Activated T-cell treated with anti-CD3 and anti-CD28 coated beads, Interleukin-2, amount 50 U/mL, for 4 hours (primary cell): ENCODE data around the gene CELSR3. TPM values are rescaled to one million over a fixed set of nuclear protein-coding genes. Genes with fewer than 3 reads are reported as not detected.

ENCODE experiments used
- ATAC-seq, 2 donors: fragments of 200-7000 bp; cut with Tn5 transposase; one replicate each; pipeline ENCODE4 v1.10.0; 2021
- DNase-seq: peaks from one replicate; pipeline ENCODE4 v3.0.0-alpha.2; 2020
- H3K27me3 Mint-ChIP-seq: one replicate; pipeline ENCODE4 v1.8.0; 2021; ENCODE audit warnings: low read depth, mixed read lengths
- H3K36me3 Mint-ChIP-seq: one replicate; pipeline ENCODE4 v1.8.0; 2022; ENCODE audit warnings: mixed read lengths; ENCODE audit not compliant: insufficient read depth
- H3K4me1 Mint-ChIP-seq: one replicate; pipeline ENCODE4 v1.8.0; 2021; ENCODE audit warnings: low read depth, mixed read lengths
- H3K4me3 Mint-ChIP-seq: one replicate; pipeline ENCODE4 v1.8.0; 2021; ENCODE audit warnings: mild to moderate bottlenecking, moderate library complexity, mixed read lengths
- H3K9me3 Mint-ChIP-seq: one replicate; pipeline ENCODE4 v1.8.0; 2021; ENCODE audit warnings: mixed read lengths
- total RNA-seq, 3 donors: library from RNA; stranded (reverse); gene quantifications; one replicate each; pipeline ENCODE4 v1.2.1, GENCODE V29; 2021

CELSR3 gene
- total RNA-seq, 3 donors from 2014 or later = 11.0 to 15.0 (median 12.3) TPM

DNA sequence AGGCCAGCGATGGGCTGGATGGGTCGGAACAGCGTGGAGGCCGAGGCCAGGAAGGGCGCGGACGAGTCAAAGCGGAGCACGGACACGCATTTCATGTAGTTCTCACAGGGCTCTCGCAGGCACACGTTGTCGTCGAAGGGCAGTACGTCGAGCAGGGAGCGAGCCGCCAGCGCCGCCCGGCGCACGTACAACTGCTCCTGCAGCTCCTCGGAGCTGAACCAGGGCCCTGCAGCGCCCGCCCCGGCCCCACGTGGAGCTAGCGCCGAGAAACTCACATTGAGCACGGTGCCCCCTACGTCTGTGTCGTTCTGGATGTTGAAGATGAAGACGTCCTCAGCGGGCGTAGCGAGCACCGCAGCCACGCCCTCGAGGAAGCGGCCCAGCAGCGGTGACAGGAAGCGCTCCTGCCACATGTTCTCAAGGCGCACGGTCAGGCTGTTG, 5.8 kb downstream of the CELSR3 start:
- peak; percentile 22 for DNase-seq
- Mint-ChIP-seq H3K4me3 (peak overlapping the region; percentile 77), H3K9me3 (no peaks in the 10 kb centered on the region), H3K4me1 (peaks cover 14% of the 10 kb centered on the region), H3K27me3 (peaks cover 9% of the 10 kb centered on the region), H3K36me3 (no peaks in the 10 kb centered on the region)
- ATAC-seq = peak in 1 of 2 donors; percentile 2

DNA sequence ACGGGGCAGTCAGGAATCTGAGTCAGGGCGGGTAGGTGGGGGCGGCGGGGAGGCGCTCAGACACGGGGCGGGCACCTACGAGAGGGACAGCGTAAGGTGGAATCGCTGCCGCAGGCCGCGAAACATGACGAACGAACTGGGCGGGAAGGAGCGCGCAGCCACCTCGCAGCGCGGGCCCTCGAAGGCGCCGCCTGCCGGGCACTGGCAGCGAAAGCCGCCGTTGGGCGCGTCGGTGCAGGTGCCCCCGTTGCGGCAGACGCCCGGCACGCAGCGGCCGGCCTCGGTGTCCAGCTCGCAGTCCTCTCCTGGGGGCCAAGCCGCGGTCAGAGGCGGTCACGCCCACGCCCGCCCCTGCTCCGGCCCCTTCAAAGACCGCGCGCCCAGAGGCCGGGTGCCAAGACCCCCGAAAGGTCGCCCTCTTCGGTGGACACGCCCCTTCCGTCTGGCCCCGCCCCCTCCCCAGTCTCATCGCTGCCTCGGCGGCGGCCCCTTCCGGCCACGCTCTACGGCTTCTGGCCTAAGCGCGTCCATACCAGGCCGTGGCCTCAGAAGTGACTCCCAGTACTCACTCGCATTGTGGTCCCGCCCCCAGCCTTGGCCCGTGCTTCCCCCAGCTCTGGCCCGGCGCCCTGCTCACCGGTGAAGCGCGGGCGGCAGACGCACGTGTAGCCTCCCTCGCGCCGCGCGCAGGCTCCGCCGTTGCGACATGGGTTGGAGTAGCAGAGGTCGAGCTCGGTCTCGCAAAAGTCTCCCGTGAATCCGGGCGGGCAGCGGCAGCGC, 6.4 kb downstream of the CELSR3 start:
- no peaks in the 10 kb centered on the region for H3K36me3 Mint-ChIP-seq
- no peaks in the 10 kb centered on the region for H3K9me3 Mint-ChIP-seq

DNA sequence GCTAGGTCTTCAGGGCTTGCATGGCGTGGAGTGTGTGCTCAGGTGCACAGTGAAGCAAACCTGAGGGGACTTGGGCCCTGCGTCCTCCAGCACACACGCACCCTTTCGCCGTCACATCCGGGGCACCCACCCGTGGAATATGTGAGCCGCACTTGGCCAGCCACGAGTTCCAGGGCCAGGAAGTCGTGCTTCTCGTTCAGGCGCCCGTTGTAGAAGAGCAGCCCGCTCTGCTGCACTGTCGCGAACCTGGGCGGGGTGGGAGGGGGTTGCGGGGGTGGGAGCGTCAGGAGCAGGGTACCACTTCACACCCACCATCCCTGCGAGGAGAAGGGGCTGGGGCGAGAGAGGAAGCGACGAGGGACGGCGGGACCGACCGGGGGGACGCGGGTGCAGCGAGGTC, 7.1 kb downstream of the CELSR3 start:
- peak; percentile 56 for DNase-seq
- peak overlapping the region; percentile 78 for H3K4me3 Mint-ChIP-seq
- no peaks in the 10 kb centered on the region for H3K9me3 Mint-ChIP-seq
- peaks cover 7% of the 10 kb centered on the region for H3K27me3 Mint-ChIP-seq
- ATAC-seq = peak; percentile 26 to 27
- peaks cover 12% of the 10 kb centered on the region for H3K4me1 Mint-ChIP-seq
- no peaks in the 10 kb centered on the region for H3K36me3 Mint-ChIP-seq

More for the DNA sequence above, 6.4 kb downstream of the CELSR3 start:
- DNase-seq = peak; percentile 82
- peak; percentile 85 to 88 for ATAC-seq
- H3K27me3 Mint-ChIP-seq = peaks cover 7% of the 10 kb centered on the region
- peak overlapping the region; percentile 78 for H3K4me3 Mint-ChIP-seq
- H3K4me1 Mint-ChIP-seq = peaks cover 12% of the 10 kb centered on the region

DNA sequence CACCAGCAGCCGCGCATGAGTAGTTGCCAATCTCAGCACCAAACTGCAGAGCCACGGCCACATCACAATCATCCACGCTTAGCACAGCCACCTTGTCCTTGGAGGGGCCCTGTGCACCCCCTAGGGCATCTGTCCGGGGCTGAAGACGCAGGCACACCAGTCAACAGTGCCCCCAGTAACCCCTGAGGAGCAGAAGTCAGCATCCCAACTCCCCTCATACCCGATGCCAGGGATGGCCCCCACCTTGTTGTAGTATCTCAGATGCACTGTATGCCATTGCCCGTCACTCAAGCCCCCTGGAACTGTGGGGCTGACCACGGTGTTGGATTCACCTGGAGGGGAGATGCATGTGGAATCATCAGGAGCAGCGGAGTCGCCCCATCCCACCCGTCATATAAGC, 7.6 kb downstream of the CELSR3 start:
- peak overlapping the region; percentile 78 for H3K4me3 Mint-ChIP-seq
- peaks cover 7% of the 10 kb centered on the region for H3K27me3 Mint-ChIP-seq
- no peak for ATAC-seq
- H3K9me3 Mint-ChIP-seq = no peaks in the 10 kb centered on the region
- DNase-seq = no peak
- H3K4me1 Mint-ChIP-seq = peaks cover 12% of the 10 kb centered on the region
- no peaks in the 10 kb centered on the region for H3K36me3 Mint-ChIP-seq

DNA sequence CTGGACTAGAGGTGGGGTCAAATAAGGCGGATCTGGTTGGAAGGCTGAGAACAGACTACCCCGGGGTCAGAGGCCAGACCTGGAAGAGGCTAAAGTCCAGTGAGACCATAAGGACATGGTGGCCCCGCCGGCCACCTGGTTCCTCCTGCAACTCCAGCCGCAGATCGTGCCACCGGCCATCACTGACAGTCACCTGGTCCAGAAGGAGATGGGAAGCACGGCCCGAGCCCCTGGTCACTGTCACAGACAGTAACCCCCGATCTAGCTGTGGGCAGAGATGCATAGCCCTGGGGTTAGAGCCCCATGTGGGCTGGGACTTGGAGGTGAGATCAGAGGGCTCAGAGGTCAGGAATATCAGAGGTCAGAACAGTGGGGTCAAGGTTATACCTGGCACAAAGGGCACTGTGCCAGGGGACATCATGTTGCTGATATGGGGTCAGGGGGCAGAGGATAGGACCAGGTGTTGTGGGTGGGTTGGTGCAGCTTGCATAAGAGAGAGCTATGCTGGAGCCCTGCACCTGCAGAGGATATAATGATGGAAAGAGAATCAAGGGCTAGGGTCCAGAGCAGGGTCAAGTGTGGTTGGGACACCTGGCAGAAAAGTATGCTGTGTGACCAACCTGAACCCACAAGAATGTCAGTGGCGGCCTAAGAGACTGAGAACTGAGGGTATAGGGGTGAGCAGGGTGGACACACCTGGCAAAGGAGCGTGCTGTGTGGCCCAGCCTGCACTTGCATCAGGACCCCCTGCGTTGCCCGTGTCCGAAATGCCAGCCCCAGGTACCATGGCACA, 9.6 kb downstream of the CELSR3 start:
- no peak overlapping the region for H3K4me3 Mint-ChIP-seq
- no peaks in the 10 kb centered on the region for H3K9me3 Mint-ChIP-seq
- H3K27me3 Mint-ChIP-seq = no peaks in the 10 kb centered on the region
- H3K4me1 Mint-ChIP-seq = peaks cover 11% of the 10 kb centered on the region
- no peak for ATAC-seq
- DNase-seq = no peak
- H3K36me3 Mint-ChIP-seq = no peaks in the 10 kb centered on the region

DNA sequence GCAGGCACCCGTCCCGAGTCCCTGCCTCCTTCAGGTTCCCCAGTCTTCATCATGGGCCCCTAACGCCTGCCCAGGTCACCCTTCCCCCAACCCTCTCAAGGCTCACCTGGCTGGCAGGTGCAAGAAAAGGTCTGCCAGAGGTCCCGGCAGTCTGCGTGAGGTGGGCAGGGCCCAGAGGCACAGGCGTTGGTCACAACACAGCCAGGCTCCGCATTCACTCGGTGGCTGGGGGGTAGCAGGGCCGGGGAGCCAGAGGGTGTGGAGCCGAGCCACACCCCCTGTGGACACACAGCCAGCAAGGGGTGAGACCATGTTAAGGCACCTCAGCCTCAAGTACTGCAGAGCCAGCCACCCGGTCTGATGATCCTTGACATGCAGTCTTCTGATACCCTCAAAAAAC, 10.9 kb downstream of the CELSR3 start:
- no peaks in the 10 kb centered on the region for H3K36me3 Mint-ChIP-seq
- no peaks in the 10 kb centered on the region for H3K9me3 Mint-ChIP-seq
- H3K4me3 Mint-ChIP-seq = no peak overlapping the region
- H3K27me3 Mint-ChIP-seq = no peaks in the 10 kb centered on the region
- DNase-seq = no peak
- H3K4me1 Mint-ChIP-seq = peaks cover 6% of the 10 kb centered on the region
- no peak for ATAC-seq

DNA sequence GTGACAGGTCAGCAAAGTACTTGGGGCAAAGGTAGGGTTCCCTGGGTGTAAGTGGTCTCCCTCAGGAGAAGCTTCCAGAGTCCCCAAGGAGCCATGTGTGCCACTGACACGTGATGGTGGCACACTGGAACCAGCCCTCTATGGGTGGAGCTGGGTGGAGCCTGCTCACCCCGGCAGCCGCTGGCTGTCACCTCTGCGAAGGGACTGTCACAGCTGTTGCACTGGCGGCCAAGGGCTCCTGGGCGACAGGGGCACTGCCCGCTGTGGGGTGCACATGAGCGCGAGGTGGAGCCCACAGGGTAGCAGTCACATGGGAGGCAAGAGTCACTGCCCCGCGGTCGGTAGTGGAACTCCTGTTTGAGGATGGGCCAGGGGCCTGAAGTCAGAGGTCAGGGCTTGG, 12.0 kb downstream of the CELSR3 start:
- Mint-ChIP-seq H3K9me3 (no peaks in the 10 kb centered on the region), H3K27me3 (no peaks in the 10 kb centered on the region), H3K36me3 (no peaks in the 10 kb centered on the region), H3K4me3 (no peak overlapping the region), H3K4me1 (peaks cover 6% of the 10 kb centered on the region)
- DNase-seq = no peak
- no peak for ATAC-seq

DNA sequence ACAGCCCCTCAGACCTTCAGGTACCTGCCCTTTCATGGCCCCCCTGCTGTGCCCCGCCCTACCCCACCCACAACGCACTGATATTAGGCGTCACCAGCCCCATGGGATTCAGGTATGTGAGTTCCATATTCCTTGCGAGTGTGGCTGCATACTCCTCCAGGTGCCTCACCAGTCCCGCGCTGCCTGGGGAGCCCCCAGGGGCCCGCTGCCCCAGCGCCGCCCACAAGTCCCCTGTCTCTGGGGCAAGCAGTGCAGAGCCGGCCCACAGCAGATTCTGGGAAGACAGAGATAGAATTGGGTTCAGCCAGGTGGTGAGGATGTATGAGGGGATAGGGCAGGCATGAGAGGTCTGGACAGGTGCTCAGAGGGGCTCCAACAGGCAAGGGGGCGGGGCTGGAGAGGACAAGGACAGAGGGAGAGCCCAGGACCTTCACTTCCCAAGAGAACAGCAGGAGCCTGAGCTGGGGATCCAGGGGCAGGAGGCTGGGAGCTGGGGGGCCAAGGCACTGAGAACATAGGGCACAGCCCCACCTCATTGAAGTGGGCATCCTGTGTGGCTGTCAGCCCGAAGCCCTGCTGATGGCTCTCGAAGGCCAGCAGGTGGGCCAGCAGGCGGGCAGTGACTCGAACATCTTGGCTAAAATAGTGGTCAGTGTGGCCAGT, 14.4 kb downstream of the CELSR3 start:
- H3K4me1 Mint-ChIP-seq = no peaks in the 10 kb centered on the region
- ATAC-seq (no peak), DNase-seq (no peak)
- no peaks in the 10 kb centered on the region for H3K36me3 Mint-ChIP-seq
- H3K27me3 Mint-ChIP-seq = no peaks in the 10 kb centered on the region
- H3K4me3 Mint-ChIP-seq = no peak overlapping the region
- no peaks in the 10 kb centered on the region for H3K9me3 Mint-ChIP-seq

DNA sequence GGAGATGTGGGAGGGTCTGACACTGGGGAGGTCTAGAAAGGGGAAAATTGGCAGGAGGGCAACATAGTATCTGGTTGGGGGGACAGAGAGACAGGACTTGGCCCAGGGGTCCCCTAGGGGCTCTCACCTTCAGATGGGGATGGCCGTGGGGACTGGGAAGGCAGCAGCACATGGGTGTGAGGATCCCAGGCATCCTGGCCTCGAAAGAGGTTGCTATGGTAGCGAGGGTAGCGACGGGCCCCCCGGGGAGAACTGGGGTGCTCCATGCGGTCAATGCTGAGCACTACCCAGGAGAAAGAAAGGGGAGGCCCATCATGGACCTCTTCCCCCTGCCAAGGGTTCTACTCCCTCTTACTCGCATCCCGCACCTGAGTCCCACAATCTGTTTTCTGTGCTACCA, 15.0 kb downstream of the CELSR3 start:
- H3K9me3 Mint-ChIP-seq = no peaks in the 10 kb centered on the region
- H3K27me3 Mint-ChIP-seq = no peaks in the 10 kb centered on the region
- DNase-seq (no peak), ATAC-seq (no peak)
- no peak overlapping the region for H3K4me3 Mint-ChIP-seq
- H3K4me1 Mint-ChIP-seq = no peaks in the 10 kb centered on the region
- no peaks in the 10 kb centered on the region for H3K36me3 Mint-ChIP-seq

DNA sequence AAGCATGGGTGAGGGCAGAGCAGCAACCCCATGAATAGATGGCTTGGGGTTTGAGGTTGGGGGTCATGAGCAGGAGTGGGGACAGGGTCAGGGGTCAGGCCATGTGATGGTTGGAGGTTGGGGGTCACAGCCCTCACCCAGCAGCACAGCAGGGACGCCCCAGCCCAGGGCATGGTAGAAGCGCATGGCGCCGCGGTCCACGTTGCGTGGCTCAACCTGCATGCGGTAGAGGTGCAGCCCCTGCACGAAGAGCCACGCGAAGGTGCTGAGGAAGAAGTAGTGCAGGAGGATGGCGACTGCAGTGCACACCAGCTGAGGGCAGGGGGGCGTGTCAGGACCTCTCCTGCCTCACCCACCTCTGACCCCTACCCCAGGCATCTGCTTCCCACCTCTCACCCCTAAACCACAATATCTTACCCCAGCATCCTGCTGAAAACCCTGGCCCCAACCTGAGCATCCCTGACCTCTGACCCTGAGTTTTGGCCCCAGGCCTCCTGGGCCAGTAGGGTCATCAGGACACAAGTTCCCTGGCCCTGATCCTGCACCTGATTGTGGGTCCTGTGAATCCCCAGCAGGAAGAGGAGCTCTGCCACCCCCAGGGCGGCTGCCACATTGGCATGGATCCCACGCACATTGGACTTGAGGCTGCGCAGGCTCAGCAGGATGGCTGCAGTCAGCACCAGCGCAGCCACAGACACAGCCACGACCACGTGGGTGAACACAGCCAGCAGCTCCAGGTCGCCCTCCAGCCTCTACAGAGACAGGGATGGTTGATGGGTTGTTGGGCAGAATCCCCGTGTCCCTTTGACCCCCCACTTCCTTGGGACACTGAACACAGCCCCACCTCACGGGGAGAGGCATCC, 17.6 kb downstream of the CELSR3 start:
- ATAC-seq = no peak
- Mint-ChIP-seq H3K4me1 (no peaks in the 10 kb centered on the region), H3K4me3 (no peak overlapping the region), H3K27me3 (no peaks in the 10 kb centered on the region), H3K9me3 (no peaks in the 10 kb centered on the region), H3K36me3 (no peaks in the 10 kb centered on the region)
- DNase-seq = no peak

DNA sequence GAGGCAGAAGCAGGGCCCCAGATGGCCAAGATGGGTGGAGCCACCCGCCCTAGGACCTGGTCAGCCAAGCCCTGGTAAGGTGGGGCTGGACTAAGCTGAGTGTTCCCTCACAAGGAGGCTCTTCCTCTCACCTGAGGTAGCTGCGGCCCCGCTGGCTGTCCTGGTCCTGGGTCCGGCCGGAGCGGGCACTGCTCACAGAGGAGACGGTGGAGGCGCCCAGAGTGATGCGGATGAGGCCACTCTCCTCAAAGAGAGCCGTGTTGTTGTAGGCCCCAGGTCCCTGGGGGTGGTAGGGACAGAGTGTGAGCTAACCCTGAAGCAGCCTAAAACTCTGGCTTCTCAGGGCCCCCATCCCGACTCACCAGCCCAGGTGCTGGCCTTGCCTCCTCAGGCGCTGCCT, 20.1 kb downstream of the CELSR3 start:
- ATAC-seq = no peak

DNA sequence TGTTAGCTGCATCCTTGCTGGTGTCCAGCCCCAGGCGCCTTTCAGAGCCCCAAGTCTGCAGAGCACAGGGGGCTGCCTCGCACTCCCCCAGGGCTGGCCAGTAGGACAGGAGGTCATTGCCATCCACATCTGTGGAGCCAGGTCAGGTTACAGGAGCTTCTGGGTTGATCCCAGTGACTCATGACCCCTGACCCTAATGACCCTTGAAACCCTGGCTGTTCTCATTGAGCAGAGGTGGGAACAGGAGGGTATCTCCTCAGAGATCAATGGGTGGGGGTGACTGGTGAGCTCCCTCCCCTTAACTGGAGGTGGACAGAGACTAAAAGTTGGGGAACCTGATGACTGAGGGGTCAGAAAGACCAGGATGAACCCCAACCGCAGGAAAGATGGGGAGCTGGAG, 21.3 kb downstream of the CELSR3 start:
- no peak overlapping the region for H3K4me3 Mint-ChIP-seq
- H3K36me3 Mint-ChIP-seq = no peaks in the 10 kb centered on the region
- no peaks in the 10 kb centered on the region for H3K27me3 Mint-ChIP-seq
- ATAC-seq (no peak), DNase-seq (no peak)
- no peaks in the 10 kb centered on the region for H3K4me1 Mint-ChIP-seq
- no peaks in the 10 kb centered on the region for H3K9me3 Mint-ChIP-seq

More for the DNA sequence above, 20.1 kb downstream of the CELSR3 start:
- DNase-seq = no peak
- no peaks in the 10 kb centered on the region for H3K4me1 Mint-ChIP-seq
- H3K27me3 Mint-ChIP-seq = no peaks in the 10 kb centered on the region
- no peaks in the 10 kb centered on the region for H3K9me3 Mint-ChIP-seq
- no peaks in the 10 kb centered on the region for H3K36me3 Mint-ChIP-seq
- no peak overlapping the region for H3K4me3 Mint-ChIP-seq

DNA sequence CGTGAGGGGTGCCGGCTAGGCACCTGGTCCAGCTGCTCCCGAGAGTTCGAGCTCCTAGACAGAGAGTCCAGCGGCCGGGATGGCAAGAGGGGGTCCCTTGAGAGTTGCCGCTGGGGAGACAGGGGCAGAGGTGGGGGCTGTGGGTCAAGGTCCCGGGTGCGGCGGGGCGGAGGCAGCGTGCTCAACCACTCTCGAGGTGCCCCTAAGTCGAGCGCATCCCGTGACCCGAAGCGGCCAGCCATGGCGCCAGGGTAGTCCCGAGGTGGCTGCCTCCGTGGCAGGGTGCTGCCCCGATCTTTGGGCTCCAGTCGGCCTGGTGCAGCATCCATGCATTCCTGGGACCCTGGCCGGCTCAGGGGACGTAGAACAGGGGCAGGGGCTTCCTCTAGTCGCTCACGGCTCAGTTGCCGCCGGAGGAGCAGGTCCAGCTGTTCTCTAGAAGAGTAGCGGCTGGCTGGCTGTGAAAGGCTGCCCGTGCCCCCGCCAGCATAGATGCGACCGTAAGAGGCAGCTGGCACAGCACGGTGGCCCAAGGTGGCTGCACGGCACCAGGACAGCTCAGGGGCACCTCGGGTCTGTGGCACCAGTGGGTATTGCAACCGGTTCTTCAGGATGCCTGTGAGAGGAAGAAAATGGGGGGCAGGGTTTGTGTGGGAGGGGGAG, 22.6 kb downstream of the CELSR3 start:
- H3K4me1 Mint-ChIP-seq = peaks cover 6% of the 10 kb centered on the region
- H3K27me3 Mint-ChIP-seq = no peaks in the 10 kb centered on the region
- no peak overlapping the region for H3K4me3 Mint-ChIP-seq
- no peaks in the 10 kb centered on the region for H3K9me3 Mint-ChIP-seq
- ATAC-seq (no peak), DNase-seq (no peak)
- H3K36me3 Mint-ChIP-seq = no peaks in the 10 kb centered on the region
